Measurements from ENCODE around the gene PC.

DNA sequence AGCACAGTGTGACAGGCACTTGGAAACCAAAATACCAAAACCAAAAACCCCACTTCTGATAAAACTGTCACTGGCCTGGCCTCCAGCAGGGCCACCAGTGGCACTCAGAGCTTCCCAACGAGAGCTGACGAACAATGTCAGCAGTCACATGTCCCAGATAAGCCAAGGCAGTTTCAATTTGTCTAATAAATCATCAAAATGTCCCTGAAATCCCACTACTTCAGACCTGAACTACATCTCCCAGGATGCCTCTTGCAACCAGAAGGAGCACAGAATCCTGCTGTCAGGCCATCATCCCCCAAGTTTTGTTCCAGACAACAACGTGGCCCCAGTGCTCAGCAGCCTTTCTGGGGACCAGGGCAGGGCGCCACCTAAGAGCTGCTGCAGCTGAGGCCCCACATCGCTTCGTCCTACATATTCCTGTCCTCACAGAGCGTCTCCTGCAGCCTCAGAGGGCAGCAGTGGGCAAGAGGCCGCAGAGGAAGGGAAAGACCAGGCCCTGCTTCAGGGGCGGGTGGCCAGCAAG, 76.2 kb downstream of the PC start:
- TF ChIP-seq, protein P1, sequence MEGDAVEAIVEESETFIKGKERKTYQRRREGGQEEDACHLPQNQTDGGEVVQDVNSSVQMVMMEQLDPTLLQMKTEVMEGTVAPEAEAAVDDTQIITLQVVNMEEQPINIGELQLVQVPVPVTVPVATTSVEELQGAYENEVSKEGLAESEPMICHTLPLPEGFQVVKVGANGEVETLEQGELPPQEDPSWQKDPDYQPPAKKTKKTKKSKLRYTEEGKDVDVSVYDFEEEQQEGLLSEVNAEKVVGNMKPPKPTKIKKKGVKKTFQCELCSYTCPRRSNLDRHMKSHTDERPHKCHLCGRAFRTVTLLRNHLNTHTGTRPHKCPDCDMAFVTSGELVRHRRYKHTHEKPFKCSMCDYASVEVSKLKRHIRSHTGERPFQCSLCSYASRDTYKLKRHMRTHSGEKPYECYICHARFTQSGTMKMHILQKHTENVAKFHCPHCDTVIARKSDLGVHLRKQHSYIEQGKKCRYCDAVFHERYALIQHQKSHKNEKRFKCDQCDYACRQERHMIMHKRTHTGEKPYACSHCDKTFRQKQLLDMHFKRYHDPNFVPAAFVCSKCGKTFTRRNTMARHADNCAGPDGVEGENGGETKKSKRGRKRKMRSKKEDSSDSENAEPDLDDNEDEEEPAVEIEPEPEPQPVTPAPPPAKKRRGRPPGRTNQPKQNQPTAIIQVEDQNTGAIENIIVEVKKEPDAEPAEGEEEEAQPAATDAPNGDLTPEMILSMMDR (conservative IDR thresholded peaks at IDR 0.05; ENCODE audit: low read depth, low read length): no peak
- no peak for TF ChIP-seq EZH2phosphoT487 (IDR thresholded peaks at IDR 0.05; ENCODE audit: borderline replicate concordance, low read length)
- no peak for TF ChIP-seq EZH2 (IDR thresholded peaks at IDR 0.05; ENCODE audit: low read length, unreplicated experiment)

Measured in PC-3 (cell line).